Thymus (tissue), 11 donors: ENCODE data around the gene SOCS1. TPM values are rescaled to one million over a fixed set of nuclear protein-coding genes. Genes with fewer than 3 reads are reported as not detected.

ENCODE experiments used
- DNase-seq, 9 donors: peaks; one replicate each; pipeline ENCODE4 v3.0.0-alpha.2; 2013; ENCODE audit warnings: low spot score in 9 of 9, low read depth in 6 of 9, missing footprints in 1 of 9
- H3K27ac ChIP-seq, 2 donors: one replicate each; pipeline ENCODE4 v1.5.1; 2013; ENCODE audit warnings: control low read depth in 1 of 2, low read depth in 1 of 2, low read length in 1 of 2, mild to moderate bottlenecking in 1 of 2, moderate library complexity in 1 of 2
- H3K27me3 ChIP-seq, 2 donors: one replicate each; pipeline ENCODE4 v1.5.1; 2013; ENCODE audit warnings: low read length in 1 of 2; ENCODE audit not compliant: control insufficient read depth in 2 of 2, insufficient read depth in 1 of 2
- H3K36me3 ChIP-seq, 2 donors: one replicate each; pipeline ENCODE4 v1.5.1; 2013; ENCODE audit warnings: low read length in 1 of 2, mild to moderate bottlenecking in 1 of 2, moderate library complexity in 1 of 2; ENCODE audit not compliant: control insufficient read depth in 2 of 2, insufficient read depth in 2 of 2
- H3K4me1 ChIP-seq, 2 donors: one replicate each; pipeline ENCODE4 v1.5.1; 2013; ENCODE audit warnings: low read length in 2 of 2; ENCODE audit not compliant: control insufficient read depth in 2 of 2, insufficient read depth in 2 of 2
- H3K4me3 ChIP-seq, 2 donors: one replicate each; pipeline ENCODE4 v1.5.1; 2013; ENCODE audit warnings: low read length in 2 of 2, control low read depth in 1 of 2, mild to moderate bottlenecking in 1 of 2
- H3K9me3 ChIP-seq, 2 donors: one replicate each; pipeline ENCODE4 v1.5.1; 2013; ENCODE audit warnings: low read length in 1 of 2, mild to moderate bottlenecking in 1 of 2; ENCODE audit not compliant: control insufficient read depth in 2 of 2, insufficient read depth in 1 of 2
- WGBS: extraction: QIAGEN DNeasy Blood & Tissue Kit; methylation state at CpG from one replicate; pipeline ENCODE4 v1.1.7; 2013; 5-methylcytosine and 5-hydroxymethylcytosine counted together
- polyA plus RNA-seq: library from polyadenylated mRNA; stranded (reverse); fragments of 200-250 nt; gene quantifications from one replicate; pipeline ENCODE4 v1.2.3, GENCODE V29; 2013
- total RNA-seq: library from RNA; stranded (reverse); fragments of 120-200 nt; gene quantifications from one replicate; pipeline ENCODE4 v1.2.4, GENCODE V29; 2013
- donor health status: healthy.

The SOCS1 gene
- total and polyA plus RNA-seq, 2 donors, result 8.3 to 109 TPM

DNA sequence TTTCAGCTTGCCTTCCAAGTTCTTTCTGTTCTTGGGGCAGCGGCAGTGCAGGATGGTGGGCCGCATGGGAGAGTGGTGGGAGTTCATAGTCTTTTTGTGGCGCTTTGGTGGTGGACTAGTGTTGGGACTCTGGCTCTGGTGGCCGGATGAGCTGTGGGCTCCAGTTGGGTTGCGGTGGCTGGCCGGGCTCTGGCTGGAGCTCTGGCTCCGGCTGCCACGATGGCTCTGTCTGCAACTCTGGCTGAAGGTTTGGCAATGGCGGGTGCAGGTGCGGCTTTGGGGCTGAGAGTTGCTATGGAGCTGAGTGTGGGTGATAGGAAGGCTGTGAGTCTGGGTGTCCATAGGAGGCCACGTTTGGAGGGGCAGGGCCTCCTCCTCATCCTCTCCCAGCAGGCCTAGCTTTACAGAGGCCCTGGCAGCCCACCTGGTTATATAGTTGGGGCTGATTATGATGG is 12.9 kb upstream of the SOCS1 start, which contains the start of gene TNP2:
Gene TNP2, minus strand, starts transcription at position 405 of the 455 bp plus-strand sequence. Its CDS starts 63 bp downstream, at position 342.
- H3K9me3 ChIP-seq, result no peaks in the 10 kb centered on the region
- no peaks in the 10 kb centered on the region for H3K27me3 ChIP-seq
- DNase-seq, result no peak
- no peaks in the 10 kb centered on the region for H3K36me3 ChIP-seq
- H3K27ac ChIP-seq, result no peak within 1 kb of the TSS
- H3K4me3 ChIP-seq, result no peak within 1 kb of the TSS
- peaks cover 0 to 5% of the 10 kb centered on the region in 2 donors for H3K4me1 ChIP-seq
- WGBS, result 92% methylated on average over 11 of the region's 11 CpGs

GRCh38 chr16:11265124-11265523 is 9.1 kb upstream of the SOCS1 start:
- WGBS, result 97% methylated on average over 7 of the region's 7 CpGs
- no peak for DNase-seq
- no peak overlapping the region for H3K27ac ChIP-seq
- H3K4me3 ChIP-seq, result no peak overlapping the region
- peaks cover 0 to 17% of the 10 kb centered on the region in 2 donors for H3K4me1 ChIP-seq
- no peaks in the 10 kb centered on the region for H3K27me3 ChIP-seq
- no peaks in the 10 kb centered on the region for H3K36me3 ChIP-seq
- H3K9me3 ChIP-seq, result no peaks in the 10 kb centered on the region

DNA sequence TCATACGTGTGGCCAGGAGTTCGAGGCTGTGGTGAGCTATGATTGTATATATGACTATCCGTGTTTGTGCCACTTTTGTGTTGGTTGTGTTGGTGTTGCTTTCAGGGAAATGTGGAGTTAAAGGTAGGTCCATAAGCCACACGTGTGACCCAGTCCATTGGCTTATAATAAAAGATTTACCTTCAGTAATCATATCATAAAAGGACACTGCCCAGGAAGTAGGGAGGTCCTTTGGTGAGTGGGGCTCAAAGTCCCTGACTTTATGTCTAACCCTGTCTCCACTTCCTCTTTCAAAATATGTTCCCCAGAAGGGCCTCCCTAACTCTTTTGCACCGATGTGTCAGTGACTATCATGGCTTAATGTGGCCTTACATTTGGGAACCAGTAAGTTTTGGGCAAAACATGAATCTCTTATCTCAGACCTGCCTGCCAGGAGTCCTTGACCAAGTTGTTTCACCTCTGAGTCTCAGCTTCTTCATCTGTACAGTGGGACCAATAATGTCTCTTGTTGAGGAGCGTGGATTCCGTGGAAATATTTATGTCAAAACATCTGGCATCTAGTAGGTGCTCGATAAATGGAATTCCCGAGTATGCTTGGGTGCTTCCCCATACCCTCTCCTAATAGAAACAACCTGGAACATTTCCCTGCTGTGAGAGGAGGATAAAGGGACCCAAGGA is 8.3 kb upstream of the SOCS1 start:
- no peaks in the 10 kb centered on the region for H3K9me3 ChIP-seq
- peaks cover 0 to 26% of the 10 kb centered on the region in 2 donors for H3K4me1 ChIP-seq
- no peak overlapping the region for H3K27ac ChIP-seq
- no peaks in the 10 kb centered on the region for H3K27me3 ChIP-seq
- 81% methylated on average over 9 of the region's 9 CpGs for WGBS
- no peaks in the 10 kb centered on the region for H3K36me3 ChIP-seq
- H3K4me3 ChIP-seq, result no peak overlapping the region
- DNase-seq, result no peak

- peak in 1 of 9 donors; percentile 59 for DNase-seq
- no peaks in the 10 kb centered on the region for H3K9me3 ChIP-seq
- no peak overlapping the region for H3K4me3 ChIP-seq
- no peaks in the 10 kb centered on the region for H3K27me3 ChIP-seq
- H3K27ac ChIP-seq, result no peak overlapping the region
- 28% methylated on average over 4 of the region's 4 CpGs for WGBS
- H3K36me3 ChIP-seq, result no peaks in the 10 kb centered on the region
- H3K4me1 ChIP-seq, result peaks cover 5 to 31% of the 10 kb centered on the region in 2 donors
Observed at GRCh38 chr16:11263737-11264136, 7.7 kb upstream of the SOCS1 start.

- Histone ChIP-seq H3K27me3 (no peaks in the 10 kb centered on the region), H3K4me3 (no peak overlapping the region), H3K27ac (no peak overlapping the region), H3K9me3 (no peaks in the 10 kb centered on the region), H3K36me3 (no peaks in the 10 kb centered on the region), H3K4me1 (peaks cover 13 to 39% of the 10 kb centered on the region in 2 donors)
- 96% methylated on average over 8 of the region's 8 CpGs for WGBS
- no peak for DNase-seq
Observed at GRCh38 chr16:11262915-11263314, 6.9 kb upstream of the SOCS1 start.

DNA sequence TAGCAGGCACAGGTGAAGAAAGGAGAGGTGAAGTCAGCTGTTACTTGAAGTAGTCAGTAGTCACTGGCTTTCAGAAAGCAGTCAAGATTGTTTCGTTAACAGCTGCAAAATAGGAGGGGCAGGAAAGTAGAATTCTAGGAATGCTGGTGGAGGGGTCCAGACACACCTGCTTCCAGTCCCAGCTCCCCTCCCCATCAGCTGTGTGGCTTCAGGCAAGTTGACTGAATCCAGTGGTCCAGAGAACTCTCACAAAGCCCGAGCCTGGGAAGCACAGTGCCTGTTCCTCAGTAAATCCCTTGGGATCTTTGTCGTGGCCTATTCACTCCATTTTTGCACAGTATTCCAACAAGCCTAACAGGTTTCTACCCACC is 4.6 kb upstream of the SOCS1 start:
- Histone ChIP-seq H3K27me3 (no peaks in the 10 kb centered on the region), H3K36me3 (no peaks in the 10 kb centered on the region), H3K27ac (no peak overlapping the region), H3K9me3 (no peaks in the 10 kb centered on the region), H3K4me3 (no peak overlapping the region), H3K4me1 (peaks cover 22 to 53% of the 10 kb centered on the region in 2 donors)
- no peak for DNase-seq
- 85% methylated on average over 3 of the region's 3 CpGs for WGBS

GRCh38 chr16:11259655-11260595 is 3.9 kb upstream of the SOCS1 start:
- Histone ChIP-seq H3K27ac (no peak overlapping the region), H3K36me3 (peaks cover 0 to 5% of the 10 kb centered on the region in 2 donors), H3K4me1 (peaks cover 22 to 53% of the 10 kb centered on the region in 2 donors), H3K27me3 (no peaks in the 10 kb centered on the region), H3K4me3 (no peak overlapping the region), H3K9me3 (no peaks in the 10 kb centered on the region)
- WGBS, result 96% methylated on average over 12 of the region's 12 CpGs
- no peak for DNase-seq

DNA sequence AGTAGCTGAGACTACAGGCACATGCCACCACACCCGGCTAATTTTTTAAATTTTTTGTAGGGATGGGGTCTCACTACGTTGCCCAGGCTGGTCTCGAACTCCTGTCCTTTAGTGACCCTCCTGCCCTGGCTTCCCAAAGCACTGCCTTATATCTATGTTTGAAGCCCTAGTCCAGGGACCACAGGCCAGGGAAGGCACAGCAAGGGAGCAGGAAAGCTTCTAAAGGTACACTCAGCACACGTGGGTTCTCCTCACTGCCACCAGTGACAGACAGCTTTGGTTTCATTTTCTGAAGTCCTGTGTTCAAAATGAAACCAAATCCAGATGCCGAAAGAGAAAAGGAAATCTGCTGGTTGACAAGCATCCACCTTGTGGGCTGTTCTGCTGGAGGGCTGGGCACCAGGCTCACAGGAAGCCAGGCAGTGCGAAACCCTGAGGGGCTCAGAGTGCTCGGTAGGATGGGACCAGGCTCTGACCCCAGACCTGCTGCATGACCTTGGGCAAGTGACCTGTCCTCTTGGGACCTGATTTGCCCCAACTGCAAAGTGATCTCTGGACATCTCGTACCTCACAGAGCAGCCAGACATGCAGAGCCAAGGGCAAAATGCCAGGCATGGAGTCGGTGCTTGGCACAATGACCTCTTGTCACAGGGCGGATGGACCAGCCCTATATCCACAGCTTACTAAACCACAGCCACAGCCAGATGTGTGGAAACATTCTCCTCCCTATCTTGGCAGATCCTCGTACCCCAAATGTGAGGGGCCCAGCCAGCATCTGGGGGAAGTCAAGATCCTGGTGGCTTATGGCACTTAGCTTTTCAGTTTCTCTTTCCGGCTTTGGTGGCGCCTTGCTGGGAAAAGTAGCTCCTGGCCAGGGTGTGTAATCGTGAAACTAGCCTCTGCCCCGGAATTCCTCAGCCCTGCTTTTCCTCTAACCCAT is 2.8 kb upstream of the SOCS1 start:
- Histone ChIP-seq H3K36me3 (peaks cover 9 to 17% of the 10 kb centered on the region in 2 donors), H3K4me3 (peak overlapping the region in 1 of 2 donors; percentile 19), H3K27ac (peak overlapping the region; percentile 22 to 66), H3K4me1 (peaks cover 25 to 54% of the 10 kb centered on the region in 2 donors), H3K27me3 (no peaks in the 10 kb centered on the region), H3K9me3 (no peaks in the 10 kb centered on the region)
- 42% methylated on average over 15 of the region's 15 CpGs for WGBS
- DNase-seq, result peak in 6 of 9 donors; percentile 50 to 86 (median 63)
